ENCODE results near the gene ENDOU. TPM values are rescaled to one million over a fixed set of nuclear protein-coding genes. Genes with fewer than 3 reads are reported as not detected.

ENDOU gene
- total and polyA plus RNA-seq, 9 donors, result 0.69 to 3.6 (median 1.4) TPM

DNA sequence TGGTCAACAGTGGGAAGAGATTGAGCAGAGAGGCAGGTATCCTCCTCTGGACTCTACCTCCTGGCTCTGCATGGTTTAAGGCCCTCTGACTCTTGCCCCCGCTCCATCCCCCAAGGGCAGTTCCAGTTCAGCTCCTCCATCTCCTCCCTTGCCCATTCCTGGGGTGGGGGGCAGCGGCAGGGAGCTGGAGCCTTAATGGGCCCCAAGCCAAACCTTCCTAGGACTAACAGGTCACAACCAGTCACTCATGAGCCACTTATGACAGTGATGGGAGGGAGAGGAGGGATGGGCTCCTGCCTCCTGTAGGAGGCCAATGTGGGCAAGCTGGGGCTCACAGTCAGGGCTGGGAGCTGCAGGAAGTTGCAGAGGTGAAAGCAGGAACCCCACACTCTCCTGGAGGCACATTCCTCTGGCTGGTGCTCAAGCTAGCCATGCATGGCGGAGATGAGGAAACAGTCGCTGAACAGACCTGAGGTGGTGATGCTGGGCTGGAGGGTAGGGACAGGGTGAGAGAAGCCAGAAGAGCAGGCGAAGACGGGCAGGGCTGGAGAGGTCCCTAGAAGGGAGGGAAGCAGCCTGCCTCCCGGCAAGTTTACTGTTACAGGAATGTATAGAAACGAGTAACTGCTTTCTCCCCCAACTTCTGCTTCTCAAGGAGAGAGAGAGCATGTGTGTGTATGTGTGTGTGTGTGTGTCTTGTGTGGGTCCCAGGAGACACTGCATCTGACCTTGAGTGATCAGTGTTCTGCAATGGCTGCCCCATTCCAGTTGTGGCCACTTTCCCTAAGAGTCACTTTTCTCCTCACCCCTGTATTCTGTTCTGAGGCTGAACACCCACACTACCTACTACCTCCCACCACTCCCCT, 38.4 kb upstream of the ENDOU start:
- WGBS, 3 donors, result 85 to 89% (median 86%) methylated on average over 8 of the region's 8 CpGs
- H3K9me3 ChIP-seq, result no peaks in the 10 kb centered on the region
- H3K36me3 ChIP-seq, result no peaks in the 10 kb centered on the region
- no peak for DNase-seq
- no peaks in the 10 kb centered on the region for H3K27me3 ChIP-seq
- H3K27ac ChIP-seq, result peak overlapping the region in 1 of 2 donors; percentile 55
- intact Hi-C loops (cut with DNase I), result no loop called here
- no peak for TF ChIP-seq POLR2A (IDR thresholded peaks at IDR 0.05)
- no peak for TF ChIP-seq EP300 (IDR thresholded peaks at IDR 0.05)
- TF ChIP-seq, protein P1, sequence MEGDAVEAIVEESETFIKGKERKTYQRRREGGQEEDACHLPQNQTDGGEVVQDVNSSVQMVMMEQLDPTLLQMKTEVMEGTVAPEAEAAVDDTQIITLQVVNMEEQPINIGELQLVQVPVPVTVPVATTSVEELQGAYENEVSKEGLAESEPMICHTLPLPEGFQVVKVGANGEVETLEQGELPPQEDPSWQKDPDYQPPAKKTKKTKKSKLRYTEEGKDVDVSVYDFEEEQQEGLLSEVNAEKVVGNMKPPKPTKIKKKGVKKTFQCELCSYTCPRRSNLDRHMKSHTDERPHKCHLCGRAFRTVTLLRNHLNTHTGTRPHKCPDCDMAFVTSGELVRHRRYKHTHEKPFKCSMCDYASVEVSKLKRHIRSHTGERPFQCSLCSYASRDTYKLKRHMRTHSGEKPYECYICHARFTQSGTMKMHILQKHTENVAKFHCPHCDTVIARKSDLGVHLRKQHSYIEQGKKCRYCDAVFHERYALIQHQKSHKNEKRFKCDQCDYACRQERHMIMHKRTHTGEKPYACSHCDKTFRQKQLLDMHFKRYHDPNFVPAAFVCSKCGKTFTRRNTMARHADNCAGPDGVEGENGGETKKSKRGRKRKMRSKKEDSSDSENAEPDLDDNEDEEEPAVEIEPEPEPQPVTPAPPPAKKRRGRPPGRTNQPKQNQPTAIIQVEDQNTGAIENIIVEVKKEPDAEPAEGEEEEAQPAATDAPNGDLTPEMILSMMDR (IDR thresholded peaks at IDR 0.05), result no peak
- no peak overlapping the region for H3K4me3 ChIP-seq
- H3K4me1 ChIP-seq (ENCODE audit: insufficient read depth), result peaks cover 19% of the 10 kb centered on the region

GRCh38 chr12:47762850-47763465, 37.7 kb upstream of the ENDOU start:
- H3K4me3 ChIP-seq, result no peak overlapping the region
- WGBS, 3 donors, result 46 to 69% (median 54%) methylated on average over 3 of the region's 3 CpGs
- intact Hi-C loops (cut with DNase I), result no loop called here
- peaks cover 13% of the 10 kb centered on the region for H3K4me1 ChIP-seq (ENCODE audit: insufficient read depth)
- no peaks in the 10 kb centered on the region for H3K9me3 ChIP-seq
- TF ChIP-seq EP300 (IDR thresholded peaks at IDR 0.05), result no peak
- TF ChIP-seq, protein P1 (IDR thresholded peaks at IDR 0.05), result no peak
- no peak for TF ChIP-seq POLR2A (IDR thresholded peaks at IDR 0.05)
- no peak for DNase-seq
- no peaks in the 10 kb centered on the region for H3K36me3 ChIP-seq
- no peaks in the 10 kb centered on the region for H3K27me3 ChIP-seq
- peak overlapping the region in 1 of 2 donors; percentile 55 for H3K27ac ChIP-seq

DNA sequence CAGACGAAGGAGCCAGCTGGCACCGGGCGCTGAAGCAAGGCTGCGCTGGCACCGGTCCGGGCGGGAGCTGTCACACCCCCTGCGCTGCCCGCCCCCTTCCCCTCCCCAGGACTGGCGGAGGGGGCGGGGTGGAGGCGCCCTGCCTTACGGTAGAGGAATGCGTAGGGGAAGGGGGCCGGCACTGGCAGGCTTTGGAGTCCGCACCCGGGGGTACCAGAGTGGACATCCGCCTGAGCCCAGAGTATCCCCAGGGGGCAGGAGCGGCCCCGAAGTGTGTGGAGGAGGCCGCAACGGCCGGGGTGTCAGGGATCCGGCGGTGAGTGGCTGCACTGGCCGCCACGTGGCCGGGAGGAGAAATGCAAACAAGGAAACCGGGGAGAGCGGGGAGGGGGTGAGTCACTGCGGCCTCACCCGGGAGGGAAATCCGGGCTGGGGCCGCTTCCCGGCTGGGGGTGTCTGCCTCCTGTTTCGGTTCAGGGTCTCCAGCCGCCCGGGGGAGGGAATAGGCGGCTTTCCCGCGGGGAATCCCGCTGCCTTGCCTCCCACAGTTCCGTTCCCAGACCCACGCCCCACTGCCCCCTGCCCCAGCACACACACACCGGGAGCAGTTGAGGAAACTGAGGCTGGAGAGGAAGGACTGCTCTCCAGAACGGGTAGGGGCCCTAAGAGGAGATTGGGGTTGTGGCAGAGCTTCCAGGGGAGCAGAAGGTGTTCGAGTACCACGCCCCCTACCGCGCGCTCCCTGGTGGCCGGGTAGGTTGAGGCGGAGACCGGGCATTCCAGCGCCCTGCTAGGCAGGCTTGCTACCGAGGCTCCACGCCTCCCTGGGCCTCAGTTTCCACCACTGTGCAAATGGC, 33.8 kb upstream of the ENDOU start, which contains the start of gene RAPGEF3:
TSS of gene RAPGEF3 (minus strand) at position 47 of the 857 bp plus-strand sequence. CDS start 324 bp downstream, outside the sequence.
- no peaks in the 10 kb centered on the region for H3K27me3 ChIP-seq
- H3K36me3 ChIP-seq, result no peaks in the 10 kb centered on the region
- intact Hi-C loops (cut with DNase I), result loop anchor here in 1 of 4 donors (5.0 kb wide), 1 partner anchor 42 kb away; no protein-coding TSS in a partner anchor
- H3K9me3 ChIP-seq, result no peaks in the 10 kb centered on the region
- DNase-seq, result peak; percentile 86 to 88 (median 87)
- TF ChIP-seq POLR2A (IDR thresholded peaks at IDR 0.05) (peak; percentile 26), EP300 (IDR thresholded peaks at IDR 0.05) (no peak)
- TF ChIP-seq, protein P1 (IDR thresholded peaks at IDR 0.05), result peak in 2 of 3 donors; percentile 70 to 81
- 3 to 5% (median 5%) methylated on average over 56 to 57 of the region's 57 CpGs for WGBS, 3 donors
- peak within 1 kb of the TSS; percentile 64 for H3K4me3 ChIP-seq
- peaks cover 25% of the 10 kb centered on the region for H3K4me1 ChIP-seq (ENCODE audit: insufficient read depth)
- H3K27ac ChIP-seq, result peak within 1 kb of the TSS; percentile 13 to 78

DNA sequence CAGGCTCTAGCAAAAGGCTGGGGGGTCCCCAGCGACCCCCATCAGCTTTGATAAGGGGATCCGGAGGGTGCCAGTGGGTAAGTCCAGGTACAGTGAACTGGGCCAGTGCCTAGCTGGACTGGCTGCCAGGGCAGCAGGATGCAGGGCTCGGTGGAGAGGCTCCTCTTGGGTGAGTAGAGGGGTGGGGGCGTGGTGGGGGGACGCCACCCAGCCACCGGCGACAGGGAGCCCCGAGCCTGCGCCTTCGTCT, 33.2 kb upstream of the ENDOU start:
- Histone ChIP-seq H3K4me3 (peak overlapping the region; percentile 64), H3K27me3 (no peaks in the 10 kb centered on the region), H3K27ac (peak overlapping the region; percentile 13 to 78), H3K9me3 (no peaks in the 10 kb centered on the region), H3K36me3 (no peaks in the 10 kb centered on the region), H3K4me1 (ENCODE audit: insufficient read depth) (peaks cover 22% of the 10 kb centered on the region)
- intact Hi-C loops (cut with DNase I), result loop anchor here in 1 of 4 donors (5.0 kb wide), 1 partner anchor 41 kb away; no protein-coding TSS in a partner anchor
- 1 to 4% (median 2%) methylated on average over 9 to 10 of the region's 10 CpGs for WGBS, 3 donors
- DNase-seq, result peak in 2 of 5 donors; percentile 41 to 48
- TF ChIP-seq, protein P1 (IDR thresholded peaks at IDR 0.05), result no peak
- TF ChIP-seq EP300 (IDR thresholded peaks at IDR 0.05) (no peak), POLR2A (IDR thresholded peaks at IDR 0.05) (no peak)

Measured in ovary (tissue), 9 donors.